Left kidney (tissue), 2 donors: Measurements from ENCODE around the gene ELN. TPM values are rescaled to one million over a fixed set of nuclear protein-coding genes. Genes with fewer than 3 reads are reported as not detected.
"Not testable (repeated sequence)": the region's sequence is repeated elsewhere in the genome, so short reads cannot be mapped to it uniquely, and the experiment has no call there.

Experiments
- DNase-seq: peaks from one replicate; pipeline ENCODE4 v3.0.0-alpha.2; 2013
- polyA plus RNA-seq: library from polyadenylated mRNA; unstranded; fragments of 120-200 nt; gene quantifications from one replicate; pipeline ENCODE4 v1.2.1, GENCODE V29; 2013; ENCODE audit not compliant: insufficient read length

The ELN gene
- polyA plus RNA-seq, 1 donor = 46.4 TPM

DNA sequence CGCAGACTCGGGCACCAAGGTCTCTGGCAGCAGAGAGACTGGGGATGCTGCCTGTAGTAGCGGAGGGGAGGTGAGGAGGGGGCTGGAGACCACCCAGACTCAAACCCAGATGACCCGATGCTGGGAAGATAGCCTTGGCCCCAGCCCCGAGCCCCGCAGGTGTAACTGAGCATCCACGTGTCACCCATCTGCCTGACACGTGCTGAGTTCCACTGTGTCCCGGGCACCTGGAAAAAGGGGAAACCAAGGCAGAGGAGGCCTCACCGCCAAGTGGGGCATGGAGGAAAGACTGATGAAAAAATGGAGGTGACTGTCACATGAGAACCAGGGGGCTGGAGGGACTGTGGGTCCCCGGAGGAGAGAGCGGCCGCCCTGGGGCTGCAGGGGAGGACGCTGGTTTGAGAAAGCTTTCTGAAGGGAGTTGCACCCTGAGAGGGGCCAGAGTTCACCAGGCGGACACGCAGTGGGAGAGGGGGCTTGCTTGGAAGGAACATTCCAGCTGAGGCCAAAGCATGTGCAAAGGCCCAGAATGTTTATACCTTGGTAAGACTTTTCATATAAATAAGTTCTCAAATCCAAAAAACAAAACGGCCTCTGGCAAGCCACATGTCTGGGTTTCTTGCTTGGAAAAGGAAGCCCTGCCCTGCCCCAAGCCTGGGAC lies 27.4 kb upstream of the ELN start:
- no peak for DNase-seq

GRCh38 chr7:74001150-74001494 lies 26.9 kb upstream of the ELN start:
- DNase-seq = no peak

GRCh38 chr7:74002474-74003017 lies 25.4 kb upstream of the ELN start:
- DNase-seq = peak; percentile 15

DNA sequence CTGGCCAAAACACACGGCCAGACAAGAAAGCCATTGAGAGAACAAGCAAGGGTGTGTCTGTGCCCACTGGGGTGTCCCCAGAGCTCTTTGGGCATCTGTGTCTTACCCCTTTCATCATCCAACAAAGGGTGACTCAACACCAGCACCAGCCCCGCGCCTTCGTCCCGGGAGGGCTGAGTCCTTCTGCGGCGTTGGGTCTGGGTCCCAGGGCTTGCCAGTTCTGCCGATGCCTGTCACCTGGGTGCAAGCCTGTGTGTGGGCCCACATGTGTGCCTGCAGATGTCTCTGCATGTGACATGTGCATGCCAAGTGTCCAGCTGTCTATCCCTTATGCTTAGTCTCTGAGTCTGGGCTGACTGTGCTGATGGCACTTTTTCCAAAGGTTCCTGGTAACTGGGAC lies 24.4 kb upstream of the ELN start:
- DNase-seq = no peak

DNA sequence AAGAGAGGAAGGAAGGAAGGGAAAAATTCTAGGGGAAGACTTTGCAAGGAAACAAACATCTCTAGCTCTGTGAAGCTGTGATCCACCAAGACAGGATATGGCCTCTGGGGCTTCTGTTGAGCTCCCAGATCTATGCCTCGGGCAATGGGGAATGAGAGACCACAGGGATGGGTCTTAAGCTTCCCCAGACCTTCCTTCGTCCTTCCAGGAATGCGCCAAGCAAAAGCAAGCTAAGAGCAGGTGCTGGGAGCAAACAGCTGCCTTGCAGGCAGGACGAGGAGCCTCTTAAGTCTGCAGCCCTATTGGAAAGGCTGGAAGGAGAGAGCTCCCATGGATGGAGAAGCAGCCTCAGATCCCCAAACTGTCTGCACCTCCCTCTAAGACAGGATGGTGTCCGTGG lies 21.9 kb upstream of the ELN start:
- DNase-seq = no peak

- DNase-seq = no peak
Measured at GRCh38 chr7:74006451-74007241, 21.3 kb upstream of the ELN start.

GRCh38 chr7:74007242-74007567 lies 20.8 kb upstream of the ELN start:
- DNase-seq = no peak

DNA sequence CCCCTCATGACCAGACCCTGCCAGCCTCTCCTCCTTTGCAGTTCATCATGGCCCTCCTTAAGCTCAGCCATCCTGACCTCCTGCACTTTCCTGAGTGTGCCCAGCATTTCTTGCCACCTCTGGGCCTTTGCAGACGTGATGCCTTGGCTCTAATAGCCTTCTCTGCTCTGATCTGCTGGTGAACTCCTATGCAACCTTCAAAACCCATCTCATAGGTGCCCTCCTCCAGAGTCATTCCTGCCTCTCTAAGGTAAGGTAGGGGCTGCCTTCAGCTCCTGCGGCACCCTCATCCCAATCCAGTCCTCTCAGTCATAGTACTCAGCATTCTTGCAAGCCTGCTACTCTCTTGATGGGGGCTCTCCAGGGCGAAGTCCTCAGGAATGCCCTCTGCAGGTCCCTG lies 19.3 kb upstream of the ELN start:
- DNase-seq = no peak

- DNase-seq = no peak
Measured at GRCh38 chr7:74009719-74010118, 18.3 kb upstream of the ELN start.

DNA sequence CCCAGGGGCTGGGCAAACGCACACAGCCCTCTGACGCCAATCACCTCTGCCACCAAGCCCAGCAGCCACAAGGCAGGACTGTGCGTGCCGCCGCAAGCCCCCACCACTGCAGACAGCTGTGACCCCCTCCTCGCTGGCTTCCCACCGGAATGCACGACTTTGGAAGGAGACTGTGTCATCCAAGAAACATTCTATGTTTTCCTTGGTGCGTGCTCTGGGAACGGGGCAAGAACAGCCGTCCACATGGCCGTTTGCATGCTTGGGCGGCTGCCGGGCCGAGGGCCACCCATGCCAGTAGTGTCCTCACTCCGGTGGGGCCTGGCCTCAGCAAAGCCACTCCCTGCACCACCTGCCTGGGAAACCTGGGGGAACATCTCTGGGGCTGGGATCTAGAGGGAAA lies 17.6 kb upstream of the ELN start:
- no peak for DNase-seq

DNA sequence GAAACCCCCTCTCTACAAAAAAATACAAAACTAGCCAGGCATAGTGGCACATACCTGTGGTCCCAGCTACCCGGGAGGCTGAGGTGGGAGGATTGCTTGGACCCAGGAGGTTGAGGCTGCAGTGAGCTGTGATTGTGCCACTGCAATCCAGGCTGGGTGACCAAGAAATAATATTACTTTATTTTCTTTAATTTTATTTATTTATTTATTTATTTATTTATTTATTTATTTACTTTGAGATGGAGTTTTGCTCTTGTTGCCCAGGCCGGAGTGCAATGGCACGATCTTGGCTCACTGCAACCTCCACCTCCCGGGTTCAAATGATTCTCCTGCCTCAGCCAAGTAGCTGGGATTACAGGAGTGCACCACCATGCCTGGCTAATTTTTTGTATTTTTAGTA lies 16.6 kb upstream of the ELN start:
- DNase-seq = not testable (repeated sequence)

- DNase-seq = no peak
Measured at GRCh38 chr7:74012842-74013249, 15.1 kb upstream of the ELN start.

GRCh38 chr7:74013539-74014272 lies 14.3 kb upstream of the ELN start:
- DNase-seq = no peak

DNA sequence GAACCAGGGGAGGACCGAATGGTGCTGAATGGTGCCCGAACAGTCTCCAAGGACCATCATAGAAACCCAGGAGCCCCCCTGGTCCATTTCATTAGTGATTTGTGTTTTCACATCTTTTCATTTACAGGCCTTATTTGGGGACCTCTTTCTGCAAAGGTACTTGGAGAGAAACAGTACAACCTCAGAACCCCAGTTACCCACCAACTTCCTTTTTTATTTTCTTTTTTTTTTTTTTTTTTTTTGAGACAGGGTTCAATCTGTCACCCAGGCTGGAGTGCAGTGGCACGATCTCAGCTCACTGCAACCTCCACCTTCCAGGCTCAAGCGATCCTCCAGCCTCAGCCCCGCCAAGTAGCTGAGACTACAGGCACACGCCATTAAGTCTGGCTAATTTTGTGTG lies 13.0 kb upstream of the ELN start:
- DNase-seq = no peak

GRCh38 chr7:74015670-74016069 lies 12.3 kb upstream of the ELN start:
- no peak for DNase-seq

DNA sequence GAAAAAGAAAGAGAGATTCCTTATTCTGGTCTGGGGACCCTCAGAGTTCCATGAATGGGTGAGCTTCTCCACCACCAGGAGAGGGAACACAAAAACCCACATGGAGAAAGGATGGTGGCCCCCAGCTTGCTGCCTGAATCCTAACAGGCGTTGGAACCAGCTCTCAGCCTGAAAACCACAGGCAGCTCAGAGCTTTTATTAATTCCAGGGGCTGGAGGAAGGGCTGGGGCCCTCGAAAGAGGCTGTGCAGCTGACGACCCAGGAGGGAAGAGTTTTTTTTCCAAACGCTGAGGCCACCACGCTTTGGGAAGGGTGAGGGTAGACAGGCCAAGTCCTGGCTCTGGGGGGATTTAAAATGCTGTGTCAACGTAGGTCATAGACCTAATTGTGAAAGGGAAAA lies 10.8 kb upstream of the ELN start:
- no peak for DNase-seq

DNA sequence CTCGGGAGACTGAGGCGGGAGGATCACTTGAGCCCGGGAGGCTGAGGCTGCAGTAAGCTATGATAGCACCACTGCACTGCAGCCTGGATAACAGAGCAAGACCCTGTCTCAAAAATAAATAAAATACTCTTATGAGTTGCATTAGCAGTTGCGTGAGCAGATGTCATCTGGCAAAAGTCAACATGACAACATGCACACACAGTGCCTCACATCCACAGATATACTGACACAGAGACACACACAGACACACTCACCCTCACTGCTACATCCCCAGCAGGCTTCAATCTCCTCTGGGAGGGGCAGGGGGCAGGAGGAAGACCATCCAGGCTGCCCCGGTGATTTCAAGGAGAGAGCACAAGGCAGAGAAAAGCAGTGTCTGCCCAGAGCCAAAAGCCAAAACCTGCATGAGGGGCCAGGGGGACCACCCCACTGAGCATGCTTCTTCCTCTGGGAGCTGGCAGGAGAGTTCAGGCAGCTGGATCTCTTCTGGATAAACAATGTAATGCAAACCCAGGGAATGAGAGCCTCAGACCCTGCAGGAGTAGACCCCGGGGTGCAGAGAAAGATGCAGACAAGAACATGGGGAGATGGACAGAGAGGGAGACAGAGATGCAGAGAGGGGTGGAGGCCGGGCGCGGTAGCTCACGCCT lies 9.6 kb upstream of the ELN start:
- DNase-seq = no peak

GRCh38 chr7:74019149-74019548 lies 8.8 kb upstream of the ELN start:
- DNase-seq = no peak

GRCh38 chr7:74020390-74020789 lies 7.6 kb upstream of the ELN start:
- DNase-seq = no peak

GRCh38 chr7:74021546-74022320 lies 6.2 kb upstream of the ELN start:
- no peak for DNase-seq

GRCh38 chr7:74022507-74022906 lies 5.5 kb upstream of the ELN start:
- DNase-seq = no peak

DNA sequence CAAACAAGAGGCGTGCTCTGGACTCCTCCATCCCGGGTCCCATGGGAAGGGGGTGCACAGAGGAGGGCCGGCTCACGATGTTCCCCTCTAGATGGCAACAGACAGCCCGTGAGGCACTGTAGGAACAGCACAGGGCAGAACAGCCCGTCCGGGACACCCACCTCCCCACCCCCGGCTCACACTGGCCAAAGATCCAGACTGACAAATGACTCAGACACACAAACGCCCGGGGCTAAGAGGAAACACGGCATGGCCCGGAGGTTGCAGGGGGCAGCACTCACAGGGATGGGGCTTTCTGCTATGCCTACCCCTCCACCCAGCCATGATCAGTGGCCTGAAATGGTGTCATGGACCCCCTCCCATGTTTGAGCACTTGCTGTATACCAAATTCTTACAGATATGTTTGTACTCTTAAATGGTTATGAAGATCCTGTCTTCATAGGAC lies 4.9 kb upstream of the ELN start:
- DNase-seq = no peak
